HL-60 (cell line): Measurements from ENCODE around the gene EVA1A.

Experiments used
- DNase-seq, 2 experiments: peaks; one replicate each; pipeline ENCODE4 v3.0.0-alpha.2; 2010 to 2020; ENCODE audit warnings: low read depth in 1 of 2, low spot score in 1 of 2
- H3K27ac ChIP-seq: fragments of 250-450 bp; sonication (Bioruptor Pico); replicated peaks from 2 replicates; pipeline ENCODE4 v1.5.1; 2020; ENCODE audit warnings: mild to moderate bottlenecking, moderate library complexity
- H3K27me3 ChIP-seq: fragments of 250-450 bp; sonication (Bioruptor Pico); 2 replicates; pipeline ENCODE4 v1.5.1; 2021; ENCODE audit warnings: mild to moderate bottlenecking, moderate library complexity; ENCODE audit not compliant: insufficient read depth, poor library complexity, severe bottlenecking
- H3K4me3 ChIP-seq: replicated peaks from 2 replicates; pipeline ENCODE4 v1.5.1; 2011; ENCODE audit warnings: mild to moderate bottlenecking, control low read depth, low read length; ENCODE audit not compliant: insufficient read depth
- GABPA ChIP-seq: IDR thresholded peaks from 2 replicates; pipeline ENCODE4 v1.6.1; 2012; ENCODE audit warnings: low read depth
- POLR2AphosphoS5 ChIP-seq: IDR thresholded peaks from 2 replicates; pipeline ENCODE4 v1.6.1; 2012; ENCODE audit warnings: low read depth
- SPI1 ChIP-seq: IDR thresholded peaks from 2 replicates; pipeline ENCODE4 v1.6.1; 2012; ENCODE audit warnings: low read depth, mild to moderate bottlenecking, borderline replicate concordance
- TF ChIP-seq, protein P1 (sequence below): IDR thresholded peaks from one replicate; pipeline ENCODE4 v1.5.1; 2011; ENCODE audit warnings: low read length, control low read depth, inconsistent platforms; ENCODE audit not compliant: insufficient read depth
- TF ChIP-seq, protein P2 (sequence below): IDR thresholded peaks from 2 replicates; pipeline ENCODE4 v1.6.1; 2012; ENCODE audit warnings: low read depth; ENCODE audit not compliant: insufficient replicate concordance

The EVA1A gene

DNA sequence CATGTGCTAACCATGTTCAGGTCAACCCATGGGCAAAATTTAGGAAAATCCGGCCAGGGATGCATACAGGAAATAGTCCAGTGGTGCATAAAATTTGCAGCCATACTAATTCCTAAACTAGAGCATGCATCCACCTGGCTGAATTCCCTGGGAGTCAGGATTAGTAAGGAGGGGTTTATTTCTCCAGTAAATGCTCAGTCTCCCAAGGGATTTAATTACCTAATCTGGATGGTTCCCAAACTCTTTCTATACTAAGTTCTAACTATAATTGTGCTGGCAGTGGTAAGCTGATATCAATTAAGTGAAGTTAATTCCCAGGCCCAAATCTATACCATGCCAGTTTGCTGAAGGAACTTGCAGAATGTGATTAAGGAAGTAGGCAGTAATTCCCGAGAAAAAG, 26.2 kb upstream of the EVA1A start:
- DNase-seq, result no peak
- Histone ChIP-seq H3K27ac (no peak overlapping the region), H3K4me3 (no peak overlapping the region), H3K27me3 (no peaks in the 10 kb centered on the region)
- TF ChIP-seq, protein P1, sequence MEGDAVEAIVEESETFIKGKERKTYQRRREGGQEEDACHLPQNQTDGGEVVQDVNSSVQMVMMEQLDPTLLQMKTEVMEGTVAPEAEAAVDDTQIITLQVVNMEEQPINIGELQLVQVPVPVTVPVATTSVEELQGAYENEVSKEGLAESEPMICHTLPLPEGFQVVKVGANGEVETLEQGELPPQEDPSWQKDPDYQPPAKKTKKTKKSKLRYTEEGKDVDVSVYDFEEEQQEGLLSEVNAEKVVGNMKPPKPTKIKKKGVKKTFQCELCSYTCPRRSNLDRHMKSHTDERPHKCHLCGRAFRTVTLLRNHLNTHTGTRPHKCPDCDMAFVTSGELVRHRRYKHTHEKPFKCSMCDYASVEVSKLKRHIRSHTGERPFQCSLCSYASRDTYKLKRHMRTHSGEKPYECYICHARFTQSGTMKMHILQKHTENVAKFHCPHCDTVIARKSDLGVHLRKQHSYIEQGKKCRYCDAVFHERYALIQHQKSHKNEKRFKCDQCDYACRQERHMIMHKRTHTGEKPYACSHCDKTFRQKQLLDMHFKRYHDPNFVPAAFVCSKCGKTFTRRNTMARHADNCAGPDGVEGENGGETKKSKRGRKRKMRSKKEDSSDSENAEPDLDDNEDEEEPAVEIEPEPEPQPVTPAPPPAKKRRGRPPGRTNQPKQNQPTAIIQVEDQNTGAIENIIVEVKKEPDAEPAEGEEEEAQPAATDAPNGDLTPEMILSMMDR, result no peak
- TF ChIP-seq GABPA (no peak), SPI1 (no peak), POLR2AphosphoS5 (no peak)
- TF ChIP-seq, protein P2, sequence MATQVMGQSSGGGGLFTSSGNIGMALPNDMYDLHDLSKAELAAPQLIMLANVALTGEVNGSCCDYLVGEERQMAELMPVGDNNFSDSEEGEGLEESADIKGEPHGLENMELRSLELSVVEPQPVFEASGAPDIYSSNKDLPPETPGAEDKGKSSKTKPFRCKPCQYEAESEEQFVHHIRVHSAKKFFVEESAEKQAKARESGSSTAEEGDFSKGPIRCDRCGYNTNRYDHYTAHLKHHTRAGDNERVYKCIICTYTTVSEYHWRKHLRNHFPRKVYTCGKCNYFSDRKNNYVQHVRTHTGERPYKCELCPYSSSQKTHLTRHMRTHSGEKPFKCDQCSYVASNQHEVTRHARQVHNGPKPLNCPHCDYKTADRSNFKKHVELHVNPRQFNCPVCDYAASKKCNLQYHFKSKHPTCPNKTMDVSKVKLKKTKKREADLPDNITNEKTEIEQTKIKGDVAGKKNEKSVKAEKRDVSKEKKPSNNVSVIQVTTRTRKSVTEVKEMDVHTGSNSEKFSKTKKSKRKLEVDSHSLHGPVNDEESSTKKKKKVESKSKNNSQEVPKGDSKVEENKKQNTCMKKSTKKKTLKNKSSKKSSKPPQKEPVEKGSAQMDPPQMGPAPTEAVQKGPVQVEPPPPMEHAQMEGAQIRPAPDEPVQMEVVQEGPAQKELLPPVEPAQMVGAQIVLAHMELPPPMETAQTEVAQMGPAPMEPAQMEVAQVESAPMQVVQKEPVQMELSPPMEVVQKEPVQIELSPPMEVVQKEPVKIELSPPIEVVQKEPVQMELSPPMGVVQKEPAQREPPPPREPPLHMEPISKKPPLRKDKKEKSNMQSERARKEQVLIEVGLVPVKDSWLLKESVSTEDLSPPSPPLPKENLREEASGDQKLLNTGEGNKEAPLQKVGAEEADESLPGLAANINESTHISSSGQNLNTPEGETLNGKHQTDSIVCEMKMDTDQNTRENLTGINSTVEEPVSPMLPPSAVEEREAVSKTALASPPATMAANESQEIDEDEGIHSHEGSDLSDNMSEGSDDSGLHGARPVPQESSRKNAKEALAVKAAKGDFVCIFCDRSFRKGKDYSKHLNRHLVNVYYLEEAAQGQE, result no peak

DNA sequence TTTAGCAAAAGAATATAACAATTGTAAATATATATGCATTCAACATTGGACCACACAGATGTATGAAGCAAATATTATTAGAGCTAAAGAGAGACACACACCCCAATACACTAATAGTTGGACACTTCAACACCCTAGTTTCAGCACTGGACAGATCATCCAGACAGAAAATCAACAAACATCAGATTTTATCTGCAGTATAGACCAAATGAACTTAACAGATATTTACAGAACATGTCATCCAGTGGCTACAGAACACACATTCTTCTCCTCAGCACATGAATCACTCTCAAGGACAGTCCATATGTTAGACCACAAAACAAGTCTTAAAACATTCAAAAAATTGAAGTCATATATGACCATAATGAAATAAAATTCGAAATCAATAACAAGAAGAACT, 22.1 kb upstream of the EVA1A start:
- Histone ChIP-seq H3K27ac (no peak overlapping the region), H3K4me3 (no peak overlapping the region), H3K27me3 (no peaks in the 10 kb centered on the region)
- no peak for DNase-seq
- TF ChIP-seq, protein P2, result peak; percentile 84
- TF ChIP-seq, protein P1, result no peak
- TF ChIP-seq GABPA (no peak), SPI1 (no peak), POLR2AphosphoS5 (no peak)

DNA sequence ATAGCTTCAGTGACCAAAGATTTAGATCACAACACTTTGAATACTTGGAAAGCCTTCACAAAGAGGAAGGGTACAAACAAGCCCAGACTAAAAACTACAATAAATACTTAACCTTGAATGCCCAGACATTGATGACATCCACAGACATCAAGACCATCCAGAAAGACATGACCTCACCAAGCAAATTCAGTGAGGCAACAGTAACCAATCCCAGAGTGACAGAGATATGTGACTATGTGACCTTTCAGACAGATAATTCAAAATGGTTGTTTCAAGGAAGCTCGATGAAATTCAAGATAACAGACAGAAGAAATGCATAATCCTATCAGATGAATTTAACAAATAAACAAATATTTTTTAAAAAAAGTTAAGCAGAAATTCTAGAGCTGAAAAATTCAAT, 19.9 kb upstream of the EVA1A start:
- TF ChIP-seq GABPA (no peak), POLR2AphosphoS5 (no peak), SPI1 (no peak)
- TF ChIP-seq, protein P2, result no peak
- TF ChIP-seq, protein P1, result no peak
- no peak overlapping the region for H3K4me3 ChIP-seq

More for the DNA sequence above, 19.9 kb upstream of the EVA1A start:
- no peak for DNase-seq
- H3K27me3 ChIP-seq, result no peaks in the 10 kb centered on the region
- H3K27ac ChIP-seq, result no peak overlapping the region
